Naive thymus-derived CD8-positive, alpha-beta T cell (primary cell): ENCODE data around the gene TRABD2B. TPM values are rescaled to one million over a fixed set of nuclear protein-coding genes. Genes with fewer than 3 reads are reported as not detected.
A peak's percentile ranks its signal among the peaks of the same experiment; 100 is the strongest.

Experiments used
- ATAC-seq, 2 donors: fragments of 150-1000 bp; cut with Tn5 transposase in 1 of 2; sonication (Bioruptor Pico), chemical (Tn5 transposase) in 1 of 2; 1 replicate in 1 of 2; 2 replicates in 1 of 2; pipeline ENCODE4 v1.10.0; 2021; ENCODE audit warnings: mild to moderate bottlenecking in 2 of 2, moderate library complexity in 2 of 2
- POLR2A ChIA-PET: fragments of 350-600 bp; sonication (Branson Sonifier 250); formaldehyde crosslinking; loops from one replicate; lab custom pipeline; 2021; ENCODE audit warnings: antibody characterized with exemption; lab: Charles Lee
- DNase-seq, 10 donors: peaks; one replicate each; pipeline versions ENCODE4 v3.0.0 to v3.0.0-alpha.2; 2020 to 2022
- H3K27ac Mint-ChIP-seq, 10 donors: one replicate each; pipeline ENCODE4 v1.8.0; 2020 to 2022; ENCODE audit warnings: mild to moderate bottlenecking in 10 of 10, mixed read lengths in 10 of 10, moderate library complexity in 4 of 10, inconsistent platforms in 1 of 10
- H3K27me3 Mint-ChIP-seq, 5 donors: one replicate each; pipeline ENCODE4 v1.8.0; 2021 to 2022; ENCODE audit warnings: mixed read lengths in 5 of 5
- H3K36me3 Mint-ChIP-seq, 3 donors: one replicate each; pipeline ENCODE4 v1.8.0; 2020 to 2022; ENCODE audit warnings: mixed read lengths in 3 of 3, mild to moderate bottlenecking in 2 of 3, inconsistent platforms in 1 of 3
- H3K4me1 Mint-ChIP-seq, 4 donors: one replicate each; pipeline ENCODE4 v1.8.0; 2021 to 2022; ENCODE audit warnings: mixed read lengths in 4 of 4
- H3K4me3 Mint-ChIP-seq, 10 donors: one replicate each; pipeline ENCODE4 v1.8.0; 2020 to 2022; ENCODE audit warnings: mild to moderate bottlenecking in 10 of 10, mixed read lengths in 10 of 10, moderate library complexity in 6 of 10, inconsistent platforms in 1 of 10
- H3K9me3 Mint-ChIP-seq, 9 donors: one replicate each; pipeline ENCODE4 v1.8.0; 2020 to 2022; ENCODE audit warnings: mixed read lengths in 9 of 9, mild to moderate bottlenecking in 3 of 9, inconsistent platforms in 1 of 9, moderate library complexity in 1 of 9
- polyA plus RNA-seq, 3 donors: library from polyadenylated mRNA; unstranded; fragments of 300-500 nt; fragmentation: Illumina TruSeq; gene quantifications; one replicate each; pipeline ENCODE4 v1.2.3, GENCODE V29; 2021
- total RNA-seq, 8 experiments: library from RNA in 2 of 8; stranded (reverse) in 2 of 8; gene quantifications; one replicate each; pipeline ENCODE4 v1.2.3 and lab custom pipeline; 2021 to 2026

The TRABD2B gene
- total and polyA plus RNA-seq, 5 experiments from 2014 or later, result not detected

DNA sequence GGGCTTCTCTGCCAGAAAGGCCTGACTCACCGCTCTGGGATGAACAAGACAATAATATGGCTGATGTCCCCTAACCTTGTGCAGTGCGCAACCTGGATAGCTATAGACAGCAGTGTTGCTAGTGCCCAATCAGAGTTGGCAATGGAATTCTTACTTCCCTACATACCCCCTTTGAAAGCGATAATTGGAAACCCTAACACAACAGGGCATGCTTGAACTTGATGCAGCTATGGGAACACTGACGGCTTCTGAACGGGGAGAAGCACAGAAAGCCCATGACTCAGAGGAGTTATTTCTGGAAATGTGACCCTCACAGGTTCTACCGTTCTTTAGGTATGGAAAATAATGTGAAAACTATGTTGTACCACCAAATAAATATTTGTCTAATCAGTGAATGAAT is 200.6 kb downstream of the TRABD2B start:
- H3K27me3 Mint-ChIP-seq, result peaks cover 0 to 3% (median 0%) of the 10 kb centered on the region in 5 donors
- no peaks in the 10 kb centered on the region for H3K4me1 Mint-ChIP-seq
- DNase-seq (no peak), ATAC-seq (no peak)
- no peaks in the 10 kb centered on the region for H3K36me3 Mint-ChIP-seq
- POLR2A ChIA-PET, result no interaction called here
- H3K4me3 Mint-ChIP-seq, result no peak overlapping the region
- no peaks in the 10 kb centered on the region for H3K9me3 Mint-ChIP-seq
- no peak overlapping the region for H3K27ac Mint-ChIP-seq

DNA sequence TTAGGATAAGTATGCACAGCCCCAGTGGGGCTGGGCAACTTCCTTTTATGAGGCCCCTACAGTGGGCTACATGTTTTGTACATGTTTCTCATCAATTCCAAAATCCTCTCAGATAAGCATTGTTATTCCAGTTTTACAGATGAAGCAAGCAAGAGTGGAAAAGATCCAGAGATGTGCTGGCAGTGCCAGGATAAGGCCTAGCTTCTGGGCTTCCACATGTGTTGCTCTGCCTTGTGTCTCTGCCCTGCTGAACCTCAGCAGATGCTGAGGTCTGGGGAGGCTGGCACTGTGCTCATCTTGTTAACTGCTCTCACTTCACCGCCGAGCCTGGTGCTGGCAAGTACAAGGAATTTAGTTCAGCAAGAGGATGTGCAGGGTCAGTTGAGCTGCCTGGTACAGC is 202.1 kb downstream of the TRABD2B start:
- ATAC-seq (no peak), DNase-seq (no peak)
- peaks cover 0 to 3% (median 0%) of the 10 kb centered on the region in 5 donors for H3K27me3 Mint-ChIP-seq
- no peaks in the 10 kb centered on the region for H3K4me1 Mint-ChIP-seq
- H3K27ac Mint-ChIP-seq, result no peak overlapping the region
- no peaks in the 10 kb centered on the region for H3K36me3 Mint-ChIP-seq
- no peak overlapping the region for H3K4me3 Mint-ChIP-seq
- H3K9me3 Mint-ChIP-seq, result no peaks in the 10 kb centered on the region
- POLR2A ChIA-PET, result no interaction called here

DNA sequence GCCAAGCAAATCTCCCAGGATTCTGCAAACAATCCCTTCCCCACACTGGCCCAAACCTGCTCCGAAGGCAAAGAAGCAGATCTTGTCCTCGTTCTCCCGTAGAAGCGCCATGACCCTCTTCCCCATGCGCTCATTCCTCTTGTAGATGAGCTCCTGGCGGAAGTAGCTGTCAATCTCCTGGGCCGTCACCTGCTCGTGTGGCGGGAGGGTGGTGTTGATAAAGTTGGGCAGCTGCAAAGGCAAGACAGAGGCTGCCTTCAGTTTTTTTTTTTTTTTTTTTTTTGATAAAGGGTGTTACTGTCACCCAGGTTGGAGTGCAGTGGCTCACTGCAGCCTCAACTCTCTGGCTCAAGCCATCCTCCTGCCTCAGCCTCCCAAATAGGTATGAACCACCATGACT is 202.7 kb downstream of the TRABD2B start:
- no peak overlapping the region for H3K27ac Mint-ChIP-seq
- H3K9me3 Mint-ChIP-seq, result no peaks in the 10 kb centered on the region
- POLR2A ChIA-PET, result no interaction called here
- ATAC-seq (no peak), DNase-seq (no peak)
- H3K4me1 Mint-ChIP-seq, result no peaks in the 10 kb centered on the region
- H3K36me3 Mint-ChIP-seq, result no peaks in the 10 kb centered on the region
- no peak overlapping the region for H3K4me3 Mint-ChIP-seq
- peaks cover 0 to 3% (median 0%) of the 10 kb centered on the region in 5 donors for H3K27me3 Mint-ChIP-seq

DNA sequence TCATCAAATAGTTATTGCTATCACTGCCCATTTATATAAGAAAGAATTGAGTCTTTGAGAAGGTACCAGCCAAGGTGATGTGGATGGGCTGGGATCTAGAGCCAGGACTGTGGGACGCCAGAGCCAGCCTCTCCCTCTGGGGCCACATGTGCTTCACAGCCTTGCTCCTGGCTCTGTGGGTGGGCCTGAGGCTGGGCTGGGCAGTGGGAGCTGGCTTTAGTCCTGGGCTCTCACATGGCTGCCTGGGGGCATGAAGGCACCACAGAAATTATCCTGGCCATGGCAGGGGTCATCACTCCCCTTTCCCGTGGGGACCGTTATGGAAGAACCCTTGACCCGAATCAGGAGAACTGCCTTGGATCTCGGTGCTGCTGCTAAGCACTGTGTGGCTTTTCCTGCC is 203.1 kb downstream of the TRABD2B start:
- Mint-ChIP-seq H3K27me3 (peaks cover 0 to 3% (median 0%) of the 10 kb centered on the region in 5 donors), H3K27ac (no peak overlapping the region), H3K4me1 (no peaks in the 10 kb centered on the region), H3K4me3 (no peak overlapping the region), H3K36me3 (no peaks in the 10 kb centered on the region), H3K9me3 (no peaks in the 10 kb centered on the region)
- ATAC-seq (no peak), DNase-seq (no peak)
- POLR2A ChIA-PET, result no interaction called here

DNA sequence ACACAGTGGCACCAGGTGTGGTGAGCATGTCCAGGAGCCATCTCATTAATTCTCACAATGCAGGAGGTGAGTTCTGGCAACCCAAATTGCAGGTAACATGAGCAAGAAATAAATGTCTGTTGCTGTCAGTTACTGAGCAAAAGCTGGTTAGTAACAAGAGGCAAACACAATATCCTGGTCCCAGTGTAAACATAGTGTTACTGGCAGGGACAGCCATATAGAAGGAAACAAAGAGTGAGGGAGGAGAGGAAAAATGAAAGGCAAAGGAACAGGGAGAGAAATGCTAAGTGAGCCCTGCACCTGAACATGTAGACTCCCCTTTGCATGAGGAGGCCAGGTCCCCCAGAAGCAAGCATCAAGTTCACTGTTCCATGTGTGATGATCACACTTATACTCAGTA is 203.6 kb downstream of the TRABD2B start:
- H3K27me3 Mint-ChIP-seq, result peaks cover 0 to 3% (median 0%) of the 10 kb centered on the region in 5 donors
- H3K4me1 Mint-ChIP-seq, result no peaks in the 10 kb centered on the region
- H3K36me3 Mint-ChIP-seq, result no peaks in the 10 kb centered on the region
- ATAC-seq (no peak), DNase-seq (no peak)
- H3K4me3 Mint-ChIP-seq, result no peak overlapping the region
- POLR2A ChIA-PET, result no interaction called here
- no peaks in the 10 kb centered on the region for H3K9me3 Mint-ChIP-seq
- no peak overlapping the region for H3K27ac Mint-ChIP-seq

DNA sequence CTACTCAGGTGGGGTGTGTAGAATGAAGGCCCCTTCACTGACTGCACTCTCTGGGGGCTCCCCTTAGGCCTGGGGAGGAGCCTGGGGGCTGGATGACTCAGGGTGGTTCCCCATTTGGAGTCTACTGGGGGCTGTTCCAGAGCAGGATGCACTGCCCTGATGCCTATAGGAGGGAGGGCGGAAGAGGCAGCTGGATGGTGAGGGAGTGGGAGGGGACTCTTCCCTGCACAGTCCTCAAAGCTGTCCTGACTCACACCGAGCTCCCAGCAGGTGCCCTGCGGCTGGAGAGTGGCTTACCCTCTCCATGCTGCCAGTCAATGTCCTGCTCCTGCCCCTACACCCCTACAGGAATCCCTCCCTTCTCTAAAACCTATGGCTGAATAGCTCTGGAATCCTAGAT is 204.4 kb downstream of the TRABD2B start:
- DNase-seq (no peak), ATAC-seq (no peak)
- Mint-ChIP-seq H3K27ac (no peak overlapping the region), H3K9me3 (no peaks in the 10 kb centered on the region), H3K27me3 (peaks cover 0 to 3% (median 1%) of the 10 kb centered on the region in 5 donors), H3K4me3 (no peak overlapping the region), H3K4me1 (no peaks in the 10 kb centered on the region), H3K36me3 (no peaks in the 10 kb centered on the region)
- POLR2A ChIA-PET, result no interaction called here

DNA sequence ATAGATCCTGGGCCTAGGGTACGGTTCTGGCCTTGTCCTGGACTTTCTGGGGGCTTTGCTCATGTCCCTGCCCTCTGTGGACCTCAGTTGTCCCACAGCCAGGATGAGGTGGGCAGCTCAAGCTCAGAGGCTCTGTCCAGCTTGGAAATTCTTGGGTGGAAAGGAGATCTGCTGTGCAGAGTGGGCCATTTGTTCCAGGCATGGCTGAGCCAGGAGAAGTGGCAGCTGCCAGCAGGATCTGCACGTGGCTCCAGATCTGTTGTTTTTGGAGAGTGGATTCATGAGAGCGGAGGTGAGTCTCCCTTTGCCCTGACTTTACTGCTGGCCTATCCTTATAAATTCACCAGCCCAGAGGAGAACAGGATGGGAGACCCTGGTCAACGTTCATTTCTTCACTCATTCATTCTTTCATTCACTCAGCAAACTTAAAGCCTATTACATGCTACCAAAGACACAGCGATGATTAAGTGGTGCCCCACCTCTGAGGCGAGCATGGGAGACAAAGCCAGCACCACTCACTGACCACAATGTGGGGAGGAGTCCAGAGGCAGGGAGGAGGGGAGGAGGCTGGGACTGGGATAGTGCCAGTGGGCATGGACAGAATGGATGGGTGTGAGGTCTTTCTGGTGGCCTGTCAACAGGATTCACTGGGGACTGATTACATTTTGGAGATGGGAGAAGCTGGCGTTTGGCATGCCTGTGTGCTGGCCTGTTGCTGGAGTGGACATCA is 205.1 kb downstream of the TRABD2B start:
- Mint-ChIP-seq H3K4me3 (no peak overlapping the region), H3K27me3 (peaks cover 0 to 5% (median 3%) of the 10 kb centered on the region in 5 donors), H3K9me3 (no peaks in the 10 kb centered on the region), H3K4me1 (no peaks in the 10 kb centered on the region), H3K36me3 (no peaks in the 10 kb centered on the region), H3K27ac (no peak overlapping the region)
- ATAC-seq (no peak), DNase-seq (no peak)
- POLR2A ChIA-PET, result no interaction called here

DNA sequence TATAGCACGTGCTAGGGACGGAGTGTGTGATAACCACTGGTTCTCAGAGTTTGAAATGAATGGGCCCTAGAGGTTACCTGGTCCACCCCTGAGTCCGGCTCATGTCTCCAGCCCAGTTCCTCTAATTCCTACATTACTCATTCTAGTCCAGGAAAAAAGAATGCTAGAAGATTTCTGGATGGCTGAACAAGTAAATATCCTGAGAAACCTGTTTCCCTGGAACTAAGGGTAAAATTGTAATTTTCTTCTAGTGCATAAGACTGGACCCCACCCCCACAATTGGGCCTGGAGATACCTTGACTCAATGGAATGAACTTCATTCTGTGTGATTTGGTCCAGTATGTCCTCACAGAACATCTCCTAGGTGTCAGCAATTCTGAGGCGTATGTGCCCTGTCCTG is 208.4 kb downstream of the TRABD2B start:
- Mint-ChIP-seq H3K9me3 (no peaks in the 10 kb centered on the region), H3K27me3 (peaks cover 0 to 7% (median 3%) of the 10 kb centered on the region in 5 donors), H3K4me3 (no peak overlapping the region), H3K27ac (no peak overlapping the region), H3K36me3 (no peaks in the 10 kb centered on the region), H3K4me1 (no peaks in the 10 kb centered on the region)
- POLR2A ChIA-PET, result no interaction called here
- no peak for ATAC-seq
- DNase-seq, result no peak

DNA sequence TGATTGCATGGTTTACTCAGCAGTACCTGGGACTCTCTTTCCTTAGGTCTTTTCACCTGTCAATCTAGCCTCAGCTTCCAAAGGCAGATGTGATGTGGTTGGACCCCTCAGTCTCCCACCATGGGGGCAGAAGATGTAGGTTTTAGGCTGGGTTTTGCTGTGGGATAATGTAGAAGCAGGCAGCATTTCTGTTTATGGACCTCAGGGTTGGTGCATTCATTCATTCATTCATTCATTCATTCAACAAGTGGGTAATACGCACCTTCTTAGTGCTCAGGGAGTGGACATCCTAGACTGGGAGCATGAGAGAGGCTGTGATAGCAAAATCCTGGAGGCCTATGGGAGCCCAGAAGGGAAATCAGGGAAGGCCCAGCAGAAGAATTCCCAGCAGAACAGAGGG is 209.6 kb downstream of the TRABD2B start:
- POLR2A ChIA-PET, result no interaction called here
- Mint-ChIP-seq H3K36me3 (no peaks in the 10 kb centered on the region), H3K4me1 (no peaks in the 10 kb centered on the region), H3K27ac (peak overlapping the region in 1 of 10 donors; percentile 2), H3K4me3 (no peak overlapping the region), H3K27me3 (peaks cover 1 to 12% (median 5%) of the 10 kb centered on the region in 5 donors), H3K9me3 (no peaks in the 10 kb centered on the region)
- DNase-seq, result no peak
- ATAC-seq, result no peak

DNA sequence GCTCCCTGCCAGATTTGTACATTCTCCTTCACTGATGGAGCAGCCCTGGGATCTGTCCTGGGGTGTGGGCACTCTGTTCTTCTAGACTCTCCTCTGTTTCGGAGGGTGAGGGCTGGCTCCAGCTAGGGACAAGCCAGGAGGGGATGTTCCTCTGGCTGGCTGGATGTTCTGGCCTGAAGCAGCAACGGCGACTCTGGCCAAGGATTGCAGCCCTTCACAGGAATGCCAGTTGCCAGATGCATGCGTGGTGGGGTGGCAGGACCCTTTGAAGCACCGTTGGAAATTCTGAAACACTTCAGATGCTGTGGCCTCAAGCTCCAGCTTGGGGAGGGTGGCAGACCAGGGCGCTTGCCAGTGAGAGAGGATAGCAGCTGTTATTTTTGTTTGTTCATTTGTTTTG is 210.9 kb downstream of the TRABD2B start:
- DNase-seq, result no peak
- no peaks in the 10 kb centered on the region for H3K9me3 Mint-ChIP-seq
- peaks cover 1 to 23% (median 11%) of the 10 kb centered on the region in 5 donors for H3K27me3 Mint-ChIP-seq
- no peaks in the 10 kb centered on the region for H3K4me1 Mint-ChIP-seq
- no peak overlapping the region for H3K27ac Mint-ChIP-seq
- POLR2A ChIA-PET, result no interaction called here
- no peaks in the 10 kb centered on the region for H3K36me3 Mint-ChIP-seq
- no peak overlapping the region for H3K4me3 Mint-ChIP-seq
- no peak for ATAC-seq

DNA sequence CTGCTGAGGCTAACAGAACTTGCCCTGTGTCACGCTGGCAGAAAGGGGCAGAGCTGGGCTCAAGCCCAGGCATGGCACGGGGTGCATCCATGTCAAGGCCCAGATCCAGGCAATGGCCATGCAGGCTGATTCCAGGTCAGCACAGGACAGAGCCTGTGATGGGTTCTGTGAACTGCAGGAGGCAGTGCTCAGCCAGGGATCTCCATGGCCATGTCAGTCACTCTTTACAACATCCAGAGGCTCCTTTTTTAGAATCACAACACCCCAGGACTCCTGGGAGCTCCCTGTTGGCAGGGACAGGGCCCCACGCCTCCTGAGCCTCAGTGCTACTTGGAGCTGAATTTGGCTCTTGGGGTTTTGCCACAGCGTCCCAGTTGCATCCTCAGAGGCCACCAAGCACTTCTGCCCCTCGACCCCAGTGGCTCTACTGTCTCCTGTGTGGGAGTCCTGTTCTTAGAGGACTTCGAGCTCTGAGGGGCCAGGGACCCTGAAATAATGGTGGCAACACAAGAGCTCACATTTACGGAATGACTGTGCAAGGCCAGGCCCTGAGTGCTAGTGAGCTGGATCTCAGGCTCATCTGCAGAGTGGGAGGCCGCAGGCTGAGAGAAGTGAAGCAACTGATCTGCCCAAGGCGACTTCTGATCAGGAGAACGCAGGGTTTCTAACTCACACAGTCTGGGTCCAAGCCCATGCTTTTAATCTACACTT is 211.5 kb downstream of the TRABD2B start:
- Mint-ChIP-seq H3K4me1 (no peaks in the 10 kb centered on the region), H3K27ac (no peak overlapping the region), H3K9me3 (no peaks in the 10 kb centered on the region), H3K27me3 (peaks cover 1 to 23% (median 11%) of the 10 kb centered on the region in 5 donors), H3K36me3 (no peaks in the 10 kb centered on the region), H3K4me3 (no peak overlapping the region)
- ATAC-seq (no peak), DNase-seq (no peak)
- POLR2A ChIA-PET, result no interaction called here

DNA sequence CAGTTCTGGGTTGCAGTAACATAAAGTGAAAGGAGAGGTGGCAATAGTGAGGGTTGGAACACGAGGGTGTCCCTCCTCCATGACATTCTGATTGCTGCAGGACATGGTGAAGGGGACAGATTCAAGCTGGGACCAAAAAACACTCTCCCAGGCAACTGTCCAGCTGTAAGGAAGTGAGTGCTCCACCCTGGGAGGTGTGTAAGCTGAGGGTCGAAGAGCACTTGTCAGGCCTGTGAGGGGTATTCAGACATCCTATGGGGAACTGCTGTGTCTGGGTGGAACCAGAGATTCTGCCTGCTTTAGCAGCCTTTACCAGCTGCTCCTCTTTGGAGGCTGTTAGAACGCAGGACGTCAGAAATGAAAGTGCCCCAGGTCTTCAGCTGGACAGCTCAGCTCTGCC is 212.1 kb downstream of the TRABD2B start:
- no peak for DNase-seq
- H3K4me3 Mint-ChIP-seq, result no peak overlapping the region
- POLR2A ChIA-PET, result no interaction called here
- no peaks in the 10 kb centered on the region for H3K4me1 Mint-ChIP-seq
- no peak for ATAC-seq
- H3K36me3 Mint-ChIP-seq, result no peaks in the 10 kb centered on the region
- peak overlapping the region in 1 of 10 donors; percentile 19 for H3K27ac Mint-ChIP-seq
- H3K9me3 Mint-ChIP-seq, result no peaks in the 10 kb centered on the region
- H3K27me3 Mint-ChIP-seq, result peaks cover 1 to 23% (median 11%) of the 10 kb centered on the region in 5 donors

DNA sequence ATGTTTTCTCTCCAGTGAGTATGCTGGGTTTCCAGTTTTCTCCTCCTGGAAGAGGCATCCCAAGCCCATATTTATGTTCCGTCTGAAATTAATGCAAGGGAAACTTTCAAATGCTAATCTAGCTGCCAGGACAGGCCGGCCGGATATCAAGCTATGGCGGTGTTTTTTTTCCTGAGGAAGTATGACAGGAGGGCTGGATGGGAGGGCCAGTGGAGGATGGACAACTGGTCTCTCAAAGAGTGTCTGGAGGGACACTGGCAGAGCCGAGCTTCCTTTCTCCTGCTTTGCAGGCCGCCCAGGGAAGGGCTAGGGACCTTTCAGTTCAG is 212.7 kb downstream of the TRABD2B start:
- no peak for ATAC-seq
- H3K27ac Mint-ChIP-seq, result no peak overlapping the region
- H3K27me3 Mint-ChIP-seq, result peaks cover 1 to 23% (median 11%) of the 10 kb centered on the region in 5 donors
- no peak overlapping the region for H3K4me3 Mint-ChIP-seq
- POLR2A ChIA-PET, result no interaction called here
- no peaks in the 10 kb centered on the region for H3K36me3 Mint-ChIP-seq
- H3K4me1 Mint-ChIP-seq, result no peaks in the 10 kb centered on the region
- H3K9me3 Mint-ChIP-seq, result no peaks in the 10 kb centered on the region
- no peak for DNase-seq
